H1 (cell line): ENCODE results near the gene ADAM19. TPM values are rescaled to one million over a fixed set of nuclear protein-coding genes. Genes with fewer than 3 reads are reported as not detected.

Source experiments
- KDM5A ChIP-seq: fragments of 200-600 bp; IDR thresholded peaks from 2 replicates; pipeline ENCODE4 v1.7.1; 2012; ENCODE audit warnings: mild to moderate bottlenecking, low read length, inconsistent platforms, mixed read lengths
- polyA plus RNA-seq, 7 experiments: library from polyadenylated mRNA; depleted of rRNA in 3 of 7; stranded (reverse) in 5 of 7; unstranded in 2 of 7; fragments of >200 nt in 5 of 7; fragments of 200-250 nt in 2 of 7; gene quantifications; 1 replicate in 5 of 7; 2 replicates in 1 of 7; 4 replicates in 1 of 7; pipeline versions ENCODE4 v1.2.1 to v1.2.3, GENCODE V29; 2011 to 2013; ENCODE audit warnings: missing spikeins in 2 of 7, mixed read lengths in 2 of 7
- total RNA-seq: library from RNA; stranded (reverse); fragmentation: NEBNext Ultra II Directional; extraction: Animal tissue kit (Norgen Biotek cat#: 25700); gene quantifications from 2 replicates; pipeline ENCODE4 v1.2.1, GENCODE V29; 2021

The ADAM19 gene
- total and polyA plus RNA-seq, 2 of the 8 experiments (the other 6 are each of a cell fraction or from before 2014, with no cell fraction given): 6.5 to 22.7 TPM

GRCh38 chr5:157545610-157546310 lies 29.8 kb downstream of the ADAM19 start (continued):
- TF ChIP-seq KDM5A: no peak
